K562 (cell line): Measurements from ENCODE around the gene C22orf39. TPM values are rescaled to one million over a fixed set of nuclear protein-coding genes. Genes with fewer than 3 reads are reported as not detected.
A peak's percentile ranks its signal among the peaks of the same experiment; 100 is the strongest.

Experiments used
- ELF1 ChIP-seq: fragments of 200-800 bp; sonication (Bioruptor generic); IDR thresholded peaks from 2 replicates; pipeline ENCODE4 v1.6.1; 2016; ENCODE audit warnings: missing genetic modification characterization, missing compliant biosample characterization
- MEF2D ChIP-seq: conservative IDR thresholded peaks from 2 replicates; pipeline ENCODE4 v1.6.1; 2016; ENCODE audit warnings: low read depth, missing genetic modification characterization, missing compliant biosample characterization
- NUFIP1 ChIP-seq: fragments of 450-650 bp; IDR thresholded peaks from 2 replicates; pipeline ENCODE4 v1.6.1; 2018; ENCODE audit not compliant: partially characterized antibody
- PTBP1 ChIP-seq: fragments of 200-400 bp; formaldehyde crosslinking; IDR thresholded peaks from 2 replicates; pipeline ENCODE4 v1.6.1; 2017; ENCODE audit warnings: low read depth, low read length
- RUNX1 ChIP-seq: sonication (generic); IDR thresholded peaks from 2 replicates; pipeline ENCODE4 v1.6.1; 2016; ENCODE audit warnings: antibody characterized with exemption, low read depth
- TBP ChIP-seq: optimal IDR thresholded peaks from 2 replicates; pipeline ENCODE3; 2011; ENCODE audit warnings: low read depth, low read length, improper control_type of control experiment
- ZNF174 ChIP-seq: fragments of 250-450 bp; sonication (Bioruptor Pico); IDR thresholded peaks from 2 replicates; pipeline ENCODE4 v1.4.0; 2020; ENCODE audit warnings: mild to moderate bottlenecking
- ZNF589 ChIP-seq: fragments of 200-800 bp; sonication (Bioruptor generic); IDR thresholded peaks from 2 replicates; pipeline ENCODE4 v1.6.1; 2016; ENCODE audit warnings: low read depth, missing genetic modification characterization, missing compliant biosample characterization
- ZNF76 ChIP-seq: fragments of 250-450 bp; sonication (Bioruptor Pico); IDR thresholded peaks from 2 replicates; pipeline ENCODE4 v1.4.0; 2020; ENCODE audit warnings: mild to moderate bottlenecking, moderate library complexity, borderline replicate concordance
- ZNF766 ChIP-seq: fragments of 200-800 bp; sonication (Bioruptor generic); conservative IDR thresholded peaks from 2 replicates; pipeline ENCODE4 v1.6.1; 2016; ENCODE audit warnings: missing genetic modification characterization, missing compliant biosample characterization
- polyA plus RNA-seq, 8 experiments: library from polyadenylated mRNA; depleted of rRNA in 4 of 8; stranded (reverse) in 5 of 8; unstranded in 3 of 8; fragments of >200 nt; fragmentation: Nextera tagmentation in 2 of 8; fragmentation: Illumina TruSeq in 1 of 8; extraction: Ambion mirVana in 2 of 8; extraction: Trizol in 1 of 8; gene quantifications; 2 replicates each; pipeline versions ENCODE4 v1.2.1 to v1.2.3, GENCODE V29; 2011 to 2014; ENCODE audit warnings: inconsistent platforms in 1 of 8, missing spikeins in 1 of 8
- total RNA-seq, 7 experiments: library from RNA; depleted of rRNA in 6 of 7; stranded (reverse); fragments of >200 nt in 6 of 7; fragmentation: Illumina TruSeq in 2 of 7; extraction: Trizol in 2 of 7; gene quantifications; 2 replicates each; pipeline versions ENCODE4 v1.2.1 to v1.2.3, GENCODE V29; 2011 to 2021; ENCODE audit warnings: low replicate concordance in 1 of 7
- TF ChIP-seq, protein P1 (sequence below): sonication (generic); formaldehyde crosslinking; IDR thresholded peaks from 2 replicates; pipeline ENCODE4 v1.8.1; 2023; ENCODE audit warnings: missing genetic modification reagents, mild to moderate bottlenecking, borderline replicate concordance
- TF ChIP-seq, protein P2 (sequence below): fragments of 450-650 bp; IDR thresholded peaks from one replicate; pipeline ENCODE4 v1.6.1; 2018; ENCODE audit warnings: mild to moderate bottlenecking, moderate library complexity; ENCODE audit not compliant: partially characterized antibody
- TF ChIP-seq, protein P3 (sequence below): fragments of 250-450 bp; sonication (Bioruptor Pico); IDR thresholded peaks from 2 replicates; pipeline ENCODE4 v1.8.0; 2021; ENCODE audit warnings: moderate library complexity, mild to moderate bottlenecking, inconsistent platforms
- TF ChIP-seq, protein P4 (sequence below): fragments of 450-650 bp; IDR thresholded peaks from 2 replicates; pipeline ENCODE4 v1.6.1; 2018; ENCODE audit warnings: mild to moderate bottlenecking, low read depth; ENCODE audit not compliant: partially characterized antibody
- TF ChIP-seq, protein P5 (sequence below): fragments of 450-650 bp; IDR thresholded peaks from 2 replicates; pipeline ENCODE4 v1.6.1; 2016; ENCODE audit warnings: antibody characterized with exemption
- TF ChIP-seq, protein P6 (sequence below): IDR thresholded peaks from 2 replicates; pipeline ENCODE4 v1.6.1; 2011; ENCODE audit not compliant: insufficient read length; ENCODE audit errors: extremely low read depth

C22orf39 gene
- total and polyA plus RNA-seq, 9 of the 15 experiments (the other 6 are each of a cell fraction or from before 2014, with no cell fraction given), result 20.4 to 139 (median 66.8) TPM

DNA sequence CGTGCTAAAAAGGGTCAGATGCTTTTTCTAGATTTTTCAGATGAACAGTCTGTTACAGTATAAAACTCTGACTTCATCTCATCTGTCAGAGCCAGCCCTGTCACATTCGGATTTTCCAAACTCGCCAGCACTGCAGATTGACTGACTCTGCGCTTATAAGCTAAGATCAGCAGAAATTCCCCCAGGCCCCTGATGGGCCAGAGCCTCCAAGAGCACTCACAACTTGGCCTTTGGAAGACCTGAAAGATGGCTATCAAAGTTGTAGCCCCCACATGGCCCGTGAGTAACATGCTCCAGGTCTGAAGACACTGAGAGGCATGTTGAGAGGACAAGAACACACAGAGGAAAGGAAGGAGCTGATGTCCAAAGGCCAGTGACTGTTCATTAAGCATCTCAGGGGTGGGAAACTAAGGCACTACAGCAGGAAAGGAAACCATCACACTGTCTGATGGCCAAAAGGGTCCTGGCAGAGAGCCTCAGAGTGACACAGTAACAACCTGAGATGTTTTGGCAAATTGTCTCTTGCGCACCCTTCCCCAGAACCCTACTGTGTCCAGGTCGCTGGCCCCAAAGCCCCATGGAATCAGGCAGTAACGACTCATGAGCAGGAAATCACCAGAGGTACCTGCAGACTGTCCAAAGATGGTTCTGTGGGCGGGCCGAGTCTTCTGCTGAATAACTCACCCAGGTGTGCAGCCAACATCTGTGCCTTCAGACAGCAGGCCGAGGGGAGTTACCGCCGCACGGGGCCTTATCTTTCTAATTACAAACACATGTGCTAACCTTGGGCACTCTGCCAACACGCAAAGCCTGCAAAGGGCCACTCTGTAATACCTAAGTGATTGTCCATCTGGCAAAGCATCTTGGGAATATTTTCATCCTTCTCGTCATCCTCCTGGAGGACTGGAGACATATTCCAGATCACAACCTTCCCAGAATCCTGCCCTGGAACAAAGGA is 39.6 kb downstream of the C22orf39 start (continued):
- TF ChIP-seq, protein P1, sequence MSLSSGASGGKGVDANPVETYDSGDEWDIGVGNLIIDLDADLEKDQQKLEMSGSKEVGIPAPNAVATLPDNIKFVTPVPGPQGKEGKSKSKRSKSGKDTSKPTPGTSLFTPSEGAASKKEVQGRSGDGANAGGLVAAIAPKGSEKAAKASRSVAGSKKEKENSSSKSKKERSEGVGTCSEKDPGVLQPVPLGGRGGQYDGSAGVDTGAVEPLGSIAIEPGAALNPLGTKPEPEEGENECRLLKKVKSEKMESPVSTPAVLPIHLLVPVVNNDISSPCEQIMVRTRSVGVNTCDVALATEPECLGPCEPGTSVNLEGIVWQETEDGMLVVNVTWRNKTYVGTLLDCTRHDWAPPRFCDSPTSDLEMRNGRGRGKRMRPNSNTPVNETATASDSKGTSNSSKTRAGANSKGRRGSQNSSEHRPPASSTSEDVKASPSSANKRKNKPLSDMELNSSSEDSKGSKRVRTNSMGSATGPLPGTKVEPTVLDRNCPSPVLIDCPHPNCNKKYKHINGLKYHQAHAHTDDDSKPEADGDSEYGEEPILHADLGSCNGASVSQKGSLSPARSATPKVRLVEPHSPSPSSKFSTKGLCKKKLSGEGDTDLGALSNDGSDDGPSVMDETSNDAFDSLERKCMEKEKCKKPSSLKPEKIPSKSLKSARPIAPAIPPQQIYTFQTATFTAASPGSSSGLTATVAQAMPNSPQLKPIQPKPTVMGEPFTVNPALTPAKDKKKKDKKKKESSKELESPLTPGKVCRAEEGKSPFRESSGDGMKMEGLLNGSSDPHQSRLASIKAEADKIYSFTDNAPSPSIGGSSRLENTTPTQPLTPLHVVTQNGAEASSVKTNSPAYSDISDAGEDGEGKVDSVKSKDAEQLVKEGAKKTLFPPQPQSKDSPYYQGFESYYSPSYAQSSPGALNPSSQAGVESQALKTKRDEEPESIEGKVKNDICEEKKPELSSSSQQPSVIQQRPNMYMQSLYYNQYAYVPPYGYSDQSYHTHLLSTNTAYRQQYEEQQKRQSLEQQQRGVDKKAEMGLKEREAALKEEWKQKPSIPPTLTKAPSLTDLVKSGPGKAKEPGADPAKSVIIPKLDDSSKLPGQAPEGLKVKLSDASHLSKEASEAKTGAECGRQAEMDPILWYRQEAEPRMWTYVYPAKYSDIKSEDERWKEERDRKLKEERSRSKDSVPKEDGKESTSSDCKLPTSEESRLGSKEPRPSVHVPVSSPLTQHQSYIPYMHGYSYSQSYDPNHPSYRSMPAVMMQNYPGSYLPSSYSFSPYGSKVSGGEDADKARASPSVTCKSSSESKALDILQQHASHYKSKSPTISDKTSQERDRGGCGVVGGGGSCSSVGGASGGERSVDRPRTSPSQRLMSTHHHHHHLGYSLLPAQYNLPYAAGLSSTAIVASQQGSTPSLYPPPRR (CRISPR knock-in tag), result 0 out of 2 replicates have a peak, but pooled peaks have one; percentile 51
- TF ChIP-seq ZNF76 (CRISPR knock-in tag) (0 out of 2 replicates have a peak, but pooled peaks have one; percentile 8), PTBP1 (0 out of 2 replicates have a peak, but pooled peaks have one; percentile 81), NUFIP1 (no peak), ZNF589 (CRISPR knock-in tag) (peak; percentile 96), ELF1 (no peak), TBP (no peak), RUNX1 (peak; percentile 93; the same call in 1 of the 2 replicates), ZNF766 (CRISPR knock-in tag) (peak; percentile 94), MEF2D (tag) (peak; percentile 73), ZNF174 (CRISPR knock-in tag) (no peak)
- TF ChIP-seq, protein P2, sequence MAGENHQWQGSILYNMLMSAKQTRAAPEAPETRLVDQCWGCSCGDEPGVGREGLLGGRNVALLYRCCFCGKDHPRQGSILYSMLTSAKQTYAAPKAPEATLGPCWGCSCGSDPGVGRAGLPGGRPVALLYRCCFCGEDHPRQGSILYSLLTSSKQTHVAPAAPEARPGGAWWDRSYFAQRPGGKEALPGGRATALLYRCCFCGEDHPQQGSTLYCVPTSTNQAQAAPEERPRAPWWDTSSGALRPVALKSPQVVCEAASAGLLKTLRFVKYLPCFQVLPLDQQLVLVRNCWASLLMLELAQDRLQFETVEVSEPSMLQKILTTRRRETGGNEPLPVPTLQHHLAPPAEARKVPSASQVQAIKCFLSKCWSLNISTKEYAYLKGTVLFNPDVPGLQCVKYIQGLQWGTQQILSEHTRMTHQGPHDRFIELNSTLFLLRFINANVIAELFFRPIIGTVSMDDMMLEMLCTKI, result no peak
- TF ChIP-seq, protein P3, sequence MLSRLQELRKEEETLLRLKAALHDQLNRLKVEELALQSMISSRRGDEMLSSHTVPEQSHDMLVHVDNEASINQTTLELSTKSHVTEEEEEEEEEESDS, result no peak
- TF ChIP-seq, protein P4, sequence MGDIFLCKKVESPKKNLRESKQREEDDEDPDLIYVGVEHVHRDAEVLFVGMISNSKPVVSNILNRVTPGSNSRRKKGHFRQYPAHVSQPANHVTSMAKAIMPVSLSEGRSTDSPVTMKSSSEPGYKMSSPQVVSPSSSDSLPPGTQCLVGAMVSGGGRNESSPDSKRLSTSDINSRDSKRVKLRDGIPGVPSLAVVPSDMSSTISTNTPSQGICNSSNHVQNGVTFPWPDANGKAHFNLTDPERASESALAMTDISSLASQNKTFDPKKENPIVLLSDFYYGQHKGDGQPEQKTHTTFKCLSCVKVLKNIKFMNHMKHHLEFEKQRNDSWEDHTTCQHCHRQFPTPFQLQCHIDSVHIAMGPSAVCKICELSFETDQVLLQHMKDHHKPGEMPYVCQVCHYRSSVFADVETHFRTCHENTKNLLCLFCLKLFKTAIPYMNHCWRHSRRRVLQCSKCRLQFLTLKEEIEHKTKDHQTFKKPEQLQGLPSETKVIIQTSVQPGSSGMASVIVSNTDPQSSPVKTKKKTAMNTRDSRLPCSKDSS, result no peak
- TF ChIP-seq, protein P5, sequence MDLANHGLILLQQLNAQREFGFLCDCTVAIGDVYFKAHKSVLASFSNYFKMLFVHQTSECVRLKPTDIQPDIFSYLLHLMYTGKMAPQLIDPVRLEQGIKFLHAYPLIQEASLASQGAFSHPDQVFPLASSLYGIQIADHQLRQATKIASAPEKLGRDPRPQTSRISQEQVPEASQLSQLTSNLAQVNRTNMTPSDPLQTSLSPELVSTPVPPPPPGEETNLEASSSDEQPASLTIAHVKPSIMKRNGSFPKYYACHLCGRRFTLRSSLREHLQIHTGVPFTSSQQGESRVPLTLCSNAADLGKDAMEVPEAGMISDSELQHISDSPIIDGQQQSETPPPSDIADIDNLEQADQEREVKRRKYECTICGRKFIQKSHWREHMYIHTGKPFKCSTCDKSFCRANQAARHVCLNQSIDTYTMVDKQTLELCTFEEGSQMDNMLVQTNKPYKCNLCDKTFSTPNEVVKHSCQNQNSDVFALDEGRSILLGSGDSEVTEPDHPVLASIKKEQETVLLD, result peak; percentile 48
- TF ChIP-seq, protein P6, sequence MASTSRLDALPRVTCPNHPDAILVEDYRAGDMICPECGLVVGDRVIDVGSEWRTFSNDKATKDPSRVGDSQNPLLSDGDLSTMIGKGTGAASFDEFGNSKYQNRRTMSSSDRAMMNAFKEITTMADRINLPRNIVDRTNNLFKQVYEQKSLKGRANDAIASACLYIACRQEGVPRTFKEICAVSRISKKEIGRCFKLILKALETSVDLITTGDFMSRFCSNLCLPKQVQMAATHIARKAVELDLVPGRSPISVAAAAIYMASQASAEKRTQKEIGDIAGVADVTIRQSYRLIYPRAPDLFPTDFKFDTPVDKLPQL, result no peak
